ENCODE data around the gene PSAPL1. TPM values are rescaled to one million over a fixed set of nuclear protein-coding genes. Genes with fewer than 3 reads are reported as not detected.

Gene PSAPL1
- total RNA-seq, 1 experiment from 2014 or later = not detected

DNA sequence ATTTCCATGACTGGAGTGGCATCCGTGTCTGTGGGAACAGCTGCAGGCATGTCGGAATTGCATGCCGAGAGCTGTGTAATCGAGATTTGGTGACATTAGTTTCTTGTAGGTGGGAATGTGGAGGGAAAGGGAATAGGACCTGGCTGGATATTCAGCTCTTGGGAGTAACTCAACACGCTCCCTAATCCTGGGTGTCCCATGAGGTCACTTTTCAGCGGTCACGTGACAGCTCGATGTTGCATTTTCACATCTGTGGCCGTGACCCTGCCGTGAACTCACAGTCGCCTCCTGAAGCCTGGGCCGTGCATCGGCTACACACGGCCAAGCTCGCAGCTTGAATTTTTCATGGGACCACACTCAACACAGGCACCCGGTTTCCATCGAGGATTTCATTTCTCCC, 25.8 kb upstream of the PSAPL1 start:
- ATAC-seq (no peak), DNase-seq (ENCODE audit: low read depth, low spot score) (no peak)
- in situ Hi-C loops (cut with HindIII; ENCODE audit: low pct_unique_long_range_greater_than_20kb, low sequenced_read_pairs) (no loop called here), intact Hi-C loops (cut with micrococcal nuclease; ENCODE audit: unreplicated experiment) (no loop called here)
- POLR2A ChIA-PET = no interaction called here
- Histone ChIP-seq H3K27me3 (ENCODE audit: control insufficient read depth, insufficient read depth, low read length) (no peaks in the 10 kb centered on the region), H3K4me1 (ENCODE audit: control insufficient read depth, insufficient read depth, low read length) (no peaks in the 10 kb centered on the region), H3K4me3 (ENCODE audit: low read depth in 2 of 2, low read length in 2 of 2) (no peak overlapping the region), H3K36me3 (ENCODE audit: control insufficient read depth, insufficient read depth, low read length) (no peaks in the 10 kb centered on the region), H3K9me3 (ENCODE audit: control insufficient read depth, insufficient read depth, low read depth, low read length) (no peaks in the 10 kb centered on the region), H3K27ac (ENCODE audit: low read length) (no peak overlapping the region)
- no TSS peak for BruUV-seq (replicated peaks)
- CTCF ChIA-PET = no interaction called here
- TF ChIP-seq POLR2AphosphoS5 (IDR thresholded peaks at IDR 0.05; ENCODE audit: low read depth, low read length) = no peak
- TF ChIP-seq, protein P1, sequence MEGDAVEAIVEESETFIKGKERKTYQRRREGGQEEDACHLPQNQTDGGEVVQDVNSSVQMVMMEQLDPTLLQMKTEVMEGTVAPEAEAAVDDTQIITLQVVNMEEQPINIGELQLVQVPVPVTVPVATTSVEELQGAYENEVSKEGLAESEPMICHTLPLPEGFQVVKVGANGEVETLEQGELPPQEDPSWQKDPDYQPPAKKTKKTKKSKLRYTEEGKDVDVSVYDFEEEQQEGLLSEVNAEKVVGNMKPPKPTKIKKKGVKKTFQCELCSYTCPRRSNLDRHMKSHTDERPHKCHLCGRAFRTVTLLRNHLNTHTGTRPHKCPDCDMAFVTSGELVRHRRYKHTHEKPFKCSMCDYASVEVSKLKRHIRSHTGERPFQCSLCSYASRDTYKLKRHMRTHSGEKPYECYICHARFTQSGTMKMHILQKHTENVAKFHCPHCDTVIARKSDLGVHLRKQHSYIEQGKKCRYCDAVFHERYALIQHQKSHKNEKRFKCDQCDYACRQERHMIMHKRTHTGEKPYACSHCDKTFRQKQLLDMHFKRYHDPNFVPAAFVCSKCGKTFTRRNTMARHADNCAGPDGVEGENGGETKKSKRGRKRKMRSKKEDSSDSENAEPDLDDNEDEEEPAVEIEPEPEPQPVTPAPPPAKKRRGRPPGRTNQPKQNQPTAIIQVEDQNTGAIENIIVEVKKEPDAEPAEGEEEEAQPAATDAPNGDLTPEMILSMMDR (IDR thresholded peaks at IDR 0.05) = no peak
- TF ChIP-seq, protein P2, sequence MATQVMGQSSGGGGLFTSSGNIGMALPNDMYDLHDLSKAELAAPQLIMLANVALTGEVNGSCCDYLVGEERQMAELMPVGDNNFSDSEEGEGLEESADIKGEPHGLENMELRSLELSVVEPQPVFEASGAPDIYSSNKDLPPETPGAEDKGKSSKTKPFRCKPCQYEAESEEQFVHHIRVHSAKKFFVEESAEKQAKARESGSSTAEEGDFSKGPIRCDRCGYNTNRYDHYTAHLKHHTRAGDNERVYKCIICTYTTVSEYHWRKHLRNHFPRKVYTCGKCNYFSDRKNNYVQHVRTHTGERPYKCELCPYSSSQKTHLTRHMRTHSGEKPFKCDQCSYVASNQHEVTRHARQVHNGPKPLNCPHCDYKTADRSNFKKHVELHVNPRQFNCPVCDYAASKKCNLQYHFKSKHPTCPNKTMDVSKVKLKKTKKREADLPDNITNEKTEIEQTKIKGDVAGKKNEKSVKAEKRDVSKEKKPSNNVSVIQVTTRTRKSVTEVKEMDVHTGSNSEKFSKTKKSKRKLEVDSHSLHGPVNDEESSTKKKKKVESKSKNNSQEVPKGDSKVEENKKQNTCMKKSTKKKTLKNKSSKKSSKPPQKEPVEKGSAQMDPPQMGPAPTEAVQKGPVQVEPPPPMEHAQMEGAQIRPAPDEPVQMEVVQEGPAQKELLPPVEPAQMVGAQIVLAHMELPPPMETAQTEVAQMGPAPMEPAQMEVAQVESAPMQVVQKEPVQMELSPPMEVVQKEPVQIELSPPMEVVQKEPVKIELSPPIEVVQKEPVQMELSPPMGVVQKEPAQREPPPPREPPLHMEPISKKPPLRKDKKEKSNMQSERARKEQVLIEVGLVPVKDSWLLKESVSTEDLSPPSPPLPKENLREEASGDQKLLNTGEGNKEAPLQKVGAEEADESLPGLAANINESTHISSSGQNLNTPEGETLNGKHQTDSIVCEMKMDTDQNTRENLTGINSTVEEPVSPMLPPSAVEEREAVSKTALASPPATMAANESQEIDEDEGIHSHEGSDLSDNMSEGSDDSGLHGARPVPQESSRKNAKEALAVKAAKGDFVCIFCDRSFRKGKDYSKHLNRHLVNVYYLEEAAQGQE (IDR thresholded peaks at IDR 0.05; ENCODE audit: insufficient read depth in 1 of 2, low read depth in 2 of 2, low read length in 1 of 2) = no peak
- TF ChIP-seq SIN3A (IDR thresholded peaks at IDR 0.05; ENCODE audit: borderline replicate concordance, insufficient read depth, low read depth, low read length) = no peak
- no peak for TF ChIP-seq TCF7L2 (IDR thresholded peaks at IDR 0.05; ENCODE audit: low read depth, low read length)

DNA sequence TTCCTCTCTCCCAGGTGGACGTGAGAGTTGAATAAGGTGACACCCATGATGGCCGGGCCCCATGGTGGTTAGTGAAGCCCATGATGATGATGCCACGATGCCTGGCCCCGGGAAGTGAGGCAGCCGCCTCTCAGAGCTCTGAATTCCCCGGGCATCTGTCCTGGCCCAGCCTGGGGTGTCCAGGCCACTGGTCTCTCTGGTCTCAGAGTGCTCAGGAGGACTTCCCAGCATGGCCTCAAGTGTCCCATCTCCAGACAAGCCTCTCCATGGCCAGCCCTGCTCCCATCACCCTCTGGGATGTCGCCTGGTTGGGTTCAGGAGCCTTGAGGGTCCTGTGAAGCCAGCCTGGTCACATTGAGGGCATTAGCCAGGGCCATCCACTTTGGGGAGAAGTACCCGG, 24.7 kb upstream of the PSAPL1 start:
- no peaks in the 10 kb centered on the region for H3K36me3 ChIP-seq (ENCODE audit: control insufficient read depth, insufficient read depth, low read length)
- H3K4me3 ChIP-seq (ENCODE audit: low read depth in 2 of 2, low read length in 2 of 2) = no peak overlapping the region
- ATAC-seq (no peak), DNase-seq (ENCODE audit: low read depth, low spot score) (no peak)
- intact Hi-C loops (cut with micrococcal nuclease; ENCODE audit: unreplicated experiment) = no loop called here
- H3K27me3 ChIP-seq (ENCODE audit: control insufficient read depth, insufficient read depth, low read length) = no peaks in the 10 kb centered on the region
- POLR2A ChIA-PET = no interaction called here
- in situ Hi-C loops (cut with HindIII; ENCODE audit: low pct_unique_long_range_greater_than_20kb, low sequenced_read_pairs) = no loop called here
- H3K4me1 ChIP-seq (ENCODE audit: control insufficient read depth, insufficient read depth, low read length) = no peaks in the 10 kb centered on the region
- H3K27ac ChIP-seq (ENCODE audit: low read length) = no peak overlapping the region
- H3K9me3 ChIP-seq (ENCODE audit: control insufficient read depth, insufficient read depth, low read depth, low read length) = no peaks in the 10 kb centered on the region
- BruUV-seq (replicated peaks) = no TSS peak
- TF ChIP-seq POLR2AphosphoS5 (IDR thresholded peaks at IDR 0.05; ENCODE audit: low read depth, low read length) (no peak), TCF7L2 (IDR thresholded peaks at IDR 0.05; ENCODE audit: low read depth, low read length) (no peak)
- CTCF ChIA-PET = no interaction called here

DNA sequence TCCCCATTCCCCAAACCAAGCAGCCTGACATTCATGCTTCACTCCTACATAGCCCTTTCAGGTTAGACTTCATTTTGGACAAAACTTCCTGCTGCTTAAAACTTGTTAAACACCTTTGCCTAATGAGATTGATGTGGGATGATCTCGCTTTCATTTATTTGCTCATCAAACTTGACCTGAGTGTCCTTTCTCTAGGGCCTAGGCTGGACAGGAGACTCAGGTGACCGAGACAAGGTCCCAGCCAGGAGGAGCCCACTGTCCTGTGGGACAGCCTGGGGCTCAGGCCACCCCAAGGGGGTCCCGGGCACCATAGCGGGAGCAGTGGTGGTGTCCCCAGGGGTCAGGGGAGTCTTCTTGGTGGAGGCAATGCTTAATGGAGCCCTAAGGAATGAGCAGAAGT, 23.7 kb upstream of the PSAPL1 start:
- no peak for DNase-seq (ENCODE audit: low read depth, low spot score)
- ChIA-PET CTCF (no interaction called here), POLR2A (no interaction called here)
- Histone ChIP-seq H3K4me3 (ENCODE audit: low read depth in 2 of 2, low read length in 2 of 2) (no peak overlapping the region), H3K27ac (ENCODE audit: low read length) (no peak overlapping the region), H3K4me1 (ENCODE audit: control insufficient read depth, insufficient read depth, low read length) (no peaks in the 10 kb centered on the region), H3K36me3 (ENCODE audit: control insufficient read depth, insufficient read depth, low read length) (no peaks in the 10 kb centered on the region), H3K27me3 (ENCODE audit: control insufficient read depth, insufficient read depth, low read length) (no peaks in the 10 kb centered on the region), H3K9me3 (ENCODE audit: control insufficient read depth, insufficient read depth, low read depth, low read length) (no peaks in the 10 kb centered on the region)
- ATAC-seq = no peak
- TF ChIP-seq, protein P1 (IDR thresholded peaks at IDR 0.05) = no peak
- TF ChIP-seq SIN3A (IDR thresholded peaks at IDR 0.05; ENCODE audit: borderline replicate concordance, insufficient read depth, low read depth, low read length) = no peak
- TF ChIP-seq, protein P2 (IDR thresholded peaks at IDR 0.05; ENCODE audit: insufficient read depth in 1 of 2, low read depth in 2 of 2, low read length in 1 of 2) = no peak
- no peak for TF ChIP-seq TCF7L2 (IDR thresholded peaks at IDR 0.05; ENCODE audit: low read depth, low read length)
- TF ChIP-seq POLR2AphosphoS5 (IDR thresholded peaks at IDR 0.05; ENCODE audit: low read depth, low read length) = no peak
- BruUV-seq (replicated peaks) = no TSS peak
- in situ Hi-C loops (cut with HindIII; ENCODE audit: low pct_unique_long_range_greater_than_20kb, low sequenced_read_pairs) = no loop called here
- intact Hi-C loops (cut with micrococcal nuclease; ENCODE audit: unreplicated experiment) = no loop called here
